Activated CD8-positive, alpha-beta T cell treated with anti-CD3 and anti-CD28 coated beads for 36 hours (primary cell): Measurements from ENCODE around the gene KCNMB2. TPM values are rescaled to one million over a fixed set of nuclear protein-coding genes. Genes with fewer than 3 reads are reported as not detected.

Source experiments
- ATAC-seq: fragments of 200-7000 bp; cut with Tn5 transposase; one replicate; pipeline ENCODE4 v1.10.0; 2021; ENCODE audit warnings: mild to moderate bottlenecking, moderate library complexity
- CTCF ChIA-PET: fragments of 350-600 bp; sonication (Branson Sonifier 250); formaldehyde crosslinking; loops from one replicate; lab custom pipeline; 2021; ENCODE audit warnings: antibody characterized with exemption; lab: Charles Lee
- POLR2A ChIA-PET: fragments of 350-600 bp; sonication (Branson Sonifier 250); formaldehyde crosslinking; loops from one replicate; lab custom pipeline; 2021; ENCODE audit warnings: antibody characterized with exemption; lab: Charles Lee
- DNase-seq: peaks from one replicate; pipeline ENCODE4 v3.0.0-alpha.2; 2020
- H3K27ac Mint-ChIP-seq: one replicate; pipeline ENCODE4 v1.8.0; 2021; ENCODE audit warnings: mild to moderate bottlenecking, mixed read lengths
- H3K27me3 Mint-ChIP-seq: one replicate; pipeline ENCODE4 v1.8.0; 2021; ENCODE audit warnings: mixed read lengths
- H3K36me3 Mint-ChIP-seq: one replicate; pipeline ENCODE4 v1.8.0; 2021; ENCODE audit warnings: low read depth, mixed read lengths
- H3K4me1 Mint-ChIP-seq: one replicate; pipeline ENCODE4 v1.8.0; 2021; ENCODE audit warnings: low read depth, mixed read lengths
- H3K4me3 Mint-ChIP-seq: one replicate; pipeline ENCODE4 v1.8.0; 2021; ENCODE audit warnings: mild to moderate bottlenecking, moderate library complexity, mixed read lengths
- H3K9me3 Mint-ChIP-seq: one replicate; pipeline ENCODE4 v1.8.0; 2021; ENCODE audit warnings: mixed read lengths
- CTCF ChIP-seq: fragments of 200-600 bp; IDR thresholded peaks from one replicate; pipeline ENCODE4 v1.8.0; 2022; ENCODE audit warnings: antibody characterized with exemption, mild to moderate bottlenecking
- intact Hi-C: fragments of 100-400 bp; cut with micrococcal nuclease; formaldehyde crosslinking; loops from one replicate; pipeline ENCODE4 v1.10.0; 2022
- total RNA-seq, 2 experiments: library from RNA; stranded (reverse); gene quantifications; one replicate each; pipeline ENCODE4 v1.2.3, GENCODE V29; 2021

KCNMB2 gene
- total RNA-seq, 2 experiments from 2014 or later, result not detected

GRCh38 chr3:178802259-178802658, 266.0 kb downstream of the KCNMB2 start:
- no peak for ATAC-seq
- no peaks in the 10 kb centered on the region for H3K36me3 Mint-ChIP-seq

GRCh38 chr3:178802993-178803693, 266.9 kb downstream of the KCNMB2 start:
- POLR2A ChIA-PET, result no interaction called here
- DNase-seq, result no peak
- no peaks in the 10 kb centered on the region for H3K36me3 Mint-ChIP-seq
- H3K27me3 Mint-ChIP-seq, result no peaks in the 10 kb centered on the region
- H3K4me3 Mint-ChIP-seq, result no peak overlapping the region
- no peak for ATAC-seq
- CTCF ChIA-PET, result no interaction called here
- TF ChIP-seq CTCF, result no peak
- H3K27ac Mint-ChIP-seq, result no peak overlapping the region
- no peaks in the 10 kb centered on the region for H3K4me1 Mint-ChIP-seq
- peaks cover 2% of the 10 kb centered on the region for H3K9me3 Mint-ChIP-seq
- intact Hi-C loops, result no loop called here

More at GRCh38 chr3:178802259-178802658, 266.0 kb downstream of the KCNMB2 start:
- DNase-seq, result no peak
- ChIA-PET CTCF (no interaction called here), POLR2A (no interaction called here)
- H3K27ac Mint-ChIP-seq, result no peak overlapping the region
- H3K9me3 Mint-ChIP-seq, result peaks cover 2% of the 10 kb centered on the region
- no peak for TF ChIP-seq CTCF
- no peaks in the 10 kb centered on the region for H3K27me3 Mint-ChIP-seq
- intact Hi-C loops, result no loop called here
- H3K4me1 Mint-ChIP-seq, result no peaks in the 10 kb centered on the region
- H3K4me3 Mint-ChIP-seq, result no peak overlapping the region

GRCh38 chr3:178804606-178805005, 268.4 kb downstream of the KCNMB2 start:
- no peaks in the 10 kb centered on the region for H3K4me1 Mint-ChIP-seq
- H3K4me3 Mint-ChIP-seq, result no peak overlapping the region
- H3K27me3 Mint-ChIP-seq, result no peaks in the 10 kb centered on the region
- ChIA-PET CTCF (no interaction called here), POLR2A (no interaction called here)
- intact Hi-C loops, result no loop called here
- no peak for TF ChIP-seq CTCF
- H3K27ac Mint-ChIP-seq, result no peak overlapping the region
- ATAC-seq (no peak), DNase-seq (no peak)
- H3K9me3 Mint-ChIP-seq, result no peaks in the 10 kb centered on the region
- no peaks in the 10 kb centered on the region for H3K36me3 Mint-ChIP-seq

- no peaks in the 10 kb centered on the region for H3K27me3 Mint-ChIP-seq
- H3K9me3 Mint-ChIP-seq, result no peaks in the 10 kb centered on the region
- DNase-seq (no peak), ATAC-seq (no peak)
- TF ChIP-seq CTCF, result no peak
- H3K4me1 Mint-ChIP-seq, result no peaks in the 10 kb centered on the region
- H3K36me3 Mint-ChIP-seq, result no peaks in the 10 kb centered on the region
- ChIA-PET CTCF (no interaction called here), POLR2A (no interaction called here)
- no peak overlapping the region for H3K27ac Mint-ChIP-seq
- intact Hi-C loops, result no loop called here
- H3K4me3 Mint-ChIP-seq, result no peak overlapping the region
Observed at GRCh38 chr3:178805741-178806140, 269.5 kb downstream of the KCNMB2 start.

- no peaks in the 10 kb centered on the region for H3K9me3 Mint-ChIP-seq
- TF ChIP-seq CTCF, result no peak
- H3K4me1 Mint-ChIP-seq, result no peaks in the 10 kb centered on the region
- H3K36me3 Mint-ChIP-seq, result no peaks in the 10 kb centered on the region
- CTCF ChIA-PET, result no interaction called here
- intact Hi-C loops, result no loop called here
- ATAC-seq, result no peak
- no peak for DNase-seq
- POLR2A ChIA-PET, result no interaction called here
- no peaks in the 10 kb centered on the region for H3K27me3 Mint-ChIP-seq
- H3K4me3 Mint-ChIP-seq, result no peak overlapping the region
- no peak overlapping the region for H3K27ac Mint-ChIP-seq
Observed at GRCh38 chr3:178806651-178807050, 270.4 kb downstream of the KCNMB2 start.
